ENCODE results near the gene BCAS1.
A peak's percentile ranks its signal among the peaks of the same experiment; 100 is the strongest.
"Not testable (repeated sequence)": the region's sequence is repeated elsewhere in the genome, so short reads cannot be mapped to it uniquely, and the experiment has no call there.

The BCAS1 gene

GRCh38 chr20:53939572-53940359, 130.6 kb downstream of the BCAS1 start:
- peak; percentile 75 for DNase-seq

- DNase-seq: no peak
These were observed 131.2 kb downstream of the BCAS1 start for GRCh38 chr20:53939190-53939571.

GRCh38 chr20:53938739-53939138, 131.7 kb downstream of the BCAS1 start:
- DNase-seq: no peak

GRCh38 chr20:53937929-53938367, 132.4 kb downstream of the BCAS1 start:
- no peak for DNase-seq

- no peak for DNase-seq
These were observed 133.1 kb downstream of the BCAS1 start for GRCh38 chr20:53937339-53937741.

GRCh38 chr20:53935344-53936084, 134.9 kb downstream of the BCAS1 start:
- DNase-seq: no peak

- peak; percentile 23 for DNase-seq
These were observed 135.7 kb downstream of the BCAS1 start for GRCh38 chr20:53934421-53935343.

GRCh38 chr20:53933232-53933846, 137.1 kb downstream of the BCAS1 start:
- DNase-seq: no peak

- not testable (repeated sequence) for DNase-seq
These were observed 137.7 kb downstream of the BCAS1 start for GRCh38 chr20:53932655-53933192.

GRCh38 chr20:53931597-53931996, 138.8 kb downstream of the BCAS1 start:
- DNase-seq: no peak

GRCh38 chr20:53930651-53931504, 139.5 kb downstream of the BCAS1 start:
- DNase-seq: no peak

- DNase-seq: no peak
These were observed 140.3 kb downstream of the BCAS1 start for GRCh38 chr20:53929974-53930650.

- no peak for DNase-seq
These were observed 141.0 kb downstream of the BCAS1 start for GRCh38 chr20:53929399-53929798.

GRCh38 chr20:53927990-53928389, 142.4 kb downstream of the BCAS1 start:
- DNase-seq: no peak

GRCh38 chr20:53926428-53927028, 143.9 kb downstream of the BCAS1 start:
- DNase-seq: no peak

- no peak for DNase-seq
These were observed 144.6 kb downstream of the BCAS1 start for GRCh38 chr20:53925651-53926401.

- no peak for DNase-seq
These were observed 146.6 kb downstream of the BCAS1 start for GRCh38 chr20:53923566-53924369.

GRCh38 chr20:53922901-53923314, 147.5 kb downstream of the BCAS1 start:
- DNase-seq: no peak

Measured in CD4-positive, alpha-beta T cell treated with Interleukin-10 for 1 hour (primary cell).